ENCODE data around the gene MYBPH.

The MYBPH gene

DNA sequence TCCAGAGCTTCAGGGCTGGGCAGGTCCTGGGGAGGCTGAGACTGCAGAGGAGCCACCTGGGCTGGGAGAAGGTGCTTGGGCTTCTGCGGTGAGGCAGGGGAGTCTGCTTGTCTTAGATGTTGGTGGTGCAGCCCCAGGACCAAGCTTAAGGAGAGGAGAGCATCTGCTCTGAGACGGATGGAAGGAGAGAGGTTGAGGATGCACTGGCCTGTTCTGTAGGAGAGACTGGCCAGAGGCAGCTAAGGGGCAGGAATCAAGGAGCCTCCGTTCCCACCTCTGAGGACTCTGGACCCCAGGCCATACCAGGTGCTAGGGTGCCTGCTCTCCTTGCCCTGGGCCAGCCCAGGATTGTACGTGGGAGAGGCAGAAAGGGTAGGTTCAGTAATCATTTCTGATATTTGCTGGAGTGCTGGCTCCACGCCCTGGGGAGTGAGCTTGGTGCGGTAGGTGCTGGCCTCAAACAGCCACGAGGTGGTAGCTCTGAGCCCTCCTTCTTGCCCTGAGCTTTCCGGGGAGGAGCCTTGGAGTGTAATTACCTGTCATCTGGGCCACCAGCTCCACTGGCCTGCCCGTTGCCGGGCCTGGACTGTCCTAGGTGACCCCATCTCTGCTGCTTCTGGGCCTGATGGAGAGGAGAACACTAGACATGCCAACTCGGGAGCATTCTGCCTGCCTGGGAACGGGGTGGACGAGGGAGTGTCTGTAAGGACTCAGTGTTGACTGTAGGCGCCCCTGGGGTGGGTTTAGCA is 9.3 kb downstream of the MYBPH start:
- DNase-seq (ENCODE audit: low read depth): no peak

GRCh38 chr1:203165800-203166161 is 9.8 kb downstream of the MYBPH start:
- DNase-seq (ENCODE audit: low read depth): no peak

DNA sequence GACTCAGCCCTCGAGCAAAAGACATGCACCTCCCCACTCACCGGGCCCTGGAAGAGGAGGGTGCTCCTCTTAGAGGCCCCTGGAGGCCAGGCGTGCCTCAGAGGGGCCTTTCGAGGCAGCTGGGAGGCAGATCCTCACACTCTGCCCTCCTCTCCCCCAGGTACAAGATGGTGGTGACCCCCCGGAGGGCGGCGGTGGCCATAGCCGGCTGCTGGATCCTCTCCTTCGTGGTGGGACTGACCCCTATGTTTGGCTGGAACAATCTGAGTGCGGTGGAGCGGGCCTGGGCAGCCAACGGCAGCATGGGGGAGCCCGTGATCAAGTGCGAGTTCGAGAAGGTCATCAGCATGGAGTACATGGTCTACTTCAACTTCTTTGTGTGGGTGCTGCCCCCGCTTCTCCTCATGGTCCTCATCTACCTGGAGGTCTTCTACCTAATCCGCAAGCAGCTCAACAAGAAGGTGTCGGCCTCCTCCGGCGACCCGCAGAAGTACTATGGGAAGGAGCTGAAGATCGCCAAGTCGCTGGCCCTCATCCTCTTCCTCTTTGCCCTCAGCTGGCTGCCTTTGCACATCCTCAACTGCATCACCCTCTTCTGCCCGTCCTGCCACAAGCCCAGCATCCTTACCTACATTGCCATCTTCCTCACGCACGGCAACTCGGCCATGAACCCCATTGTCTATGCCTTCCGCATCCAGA is 10.4 kb downstream of the MYBPH start:
- no peak for DNase-seq (ENCODE audit: low read depth)

- no peak for DNase-seq (ENCODE audit: low read depth)
Measured at GRCh38 chr1:203163891-203164635, 11.6 kb downstream of the MYBPH start.

- DNase-seq (ENCODE audit: low read depth): no peak
Measured at GRCh38 chr1:203162403-203162802, 13.2 kb downstream of the MYBPH start.

GRCh38 chr1:203161703-203162102 is 13.9 kb downstream of the MYBPH start:
- no peak for DNase-seq (ENCODE audit: low read depth)

- DNase-seq (ENCODE audit: low read depth): no peak
Measured at GRCh38 chr1:203161175-203161574, 14.5 kb downstream of the MYBPH start.

DNA sequence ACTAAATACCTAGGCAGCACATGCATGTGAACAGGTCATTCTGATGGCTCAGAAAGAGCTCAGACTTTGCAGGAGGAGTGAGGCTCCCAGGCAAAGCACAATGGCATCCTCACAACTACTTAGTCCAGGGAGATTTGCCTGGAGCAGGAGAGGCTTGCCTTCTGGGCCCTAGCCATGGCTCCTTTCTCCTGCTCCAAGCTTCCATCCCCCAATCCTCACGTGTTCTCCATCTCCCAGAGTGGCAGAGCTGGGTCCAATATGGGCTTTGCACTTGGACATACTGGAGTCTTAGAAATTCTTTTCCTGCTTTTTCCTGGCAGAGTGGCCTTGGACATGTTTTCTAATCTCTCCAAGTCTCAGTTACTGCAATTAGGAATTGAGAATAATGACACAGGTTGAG is 15.8 kb downstream of the MYBPH start:
- DNase-seq (ENCODE audit: low read depth): no peak

- no peak for DNase-seq (ENCODE audit: low read depth)
Measured at GRCh38 chr1:203158960-203159665, 16.5 kb downstream of the MYBPH start.

DNA sequence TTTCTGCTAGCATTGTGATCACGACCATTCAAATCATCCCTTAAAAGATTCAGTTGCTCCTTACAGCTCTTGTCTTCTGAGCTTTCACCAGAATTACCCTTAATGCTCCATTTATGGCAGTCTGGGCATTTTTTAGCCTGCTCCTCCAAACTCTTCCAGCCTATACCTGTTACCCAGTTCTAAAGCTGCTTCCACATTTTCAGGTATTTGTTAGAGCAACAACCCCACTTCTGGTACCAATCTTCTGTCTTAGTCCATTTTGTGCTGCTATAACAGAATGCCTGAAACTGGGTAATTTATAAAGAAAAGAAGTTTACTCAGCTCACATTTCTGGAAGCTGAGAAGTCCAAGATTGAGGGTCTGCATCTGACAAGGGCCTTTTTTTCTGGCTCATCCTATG is 17.2 kb downstream of the MYBPH start:
- DNase-seq (ENCODE audit: low read depth): no peak

- no peak for DNase-seq (ENCODE audit: low read depth)
Measured at GRCh38 chr1:203156280-203156679, 19.3 kb downstream of the MYBPH start.

GRCh38 chr1:203153989-203154821 is 21.4 kb downstream of the MYBPH start:
- no peak for DNase-seq (ENCODE audit: low read depth)

DNA sequence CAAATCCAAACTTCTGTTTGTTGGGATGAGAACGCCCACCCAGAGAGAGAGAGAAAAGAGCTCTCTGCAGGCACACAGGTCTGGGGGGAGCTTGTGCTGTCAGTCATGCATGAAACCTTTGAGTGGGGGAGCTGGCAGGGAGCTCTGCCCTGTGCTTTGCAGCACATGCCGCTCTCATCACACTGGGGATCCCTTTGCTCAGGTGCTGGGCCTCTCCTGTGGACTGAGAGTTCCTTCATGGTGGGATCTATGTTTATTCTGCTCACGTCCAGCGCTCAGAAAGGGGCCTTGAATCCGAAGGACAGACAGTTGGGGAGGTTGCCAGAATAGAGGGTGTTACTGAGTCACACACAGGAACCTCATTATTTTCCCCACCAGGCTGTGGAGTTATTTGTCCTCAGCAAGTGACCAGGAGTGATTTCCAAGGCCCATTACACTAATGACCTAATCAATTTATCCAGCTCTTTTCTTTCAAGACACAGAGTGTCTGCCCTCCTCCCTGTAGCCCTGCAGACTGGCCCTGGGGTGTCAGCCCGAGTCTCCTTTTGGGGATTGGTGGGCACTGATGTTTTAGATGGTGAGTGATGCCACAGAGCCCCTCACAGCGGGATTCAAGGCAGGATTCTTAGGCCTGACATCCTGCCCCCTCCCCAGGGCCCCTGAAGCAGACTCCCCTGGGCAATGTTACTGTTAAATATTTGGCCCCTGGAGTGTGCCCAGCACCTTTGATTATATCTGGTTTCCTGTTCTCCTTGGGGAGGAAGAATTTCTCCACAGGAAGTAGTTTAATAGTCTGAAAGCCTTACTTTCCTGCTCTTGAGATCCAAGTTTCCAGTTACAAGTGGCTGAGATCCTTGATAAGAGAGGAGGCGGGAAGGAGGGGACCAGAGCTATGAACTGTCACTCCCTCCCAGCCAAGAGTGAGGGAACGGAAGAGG is 22.3 kb downstream of the MYBPH start:
- no peak for DNase-seq (ENCODE audit: low read depth)

GRCh38 chr1:203152158-203153034 is 23.2 kb downstream of the MYBPH start:
- DNase-seq (ENCODE audit: low read depth): no peak

GRCh38 chr1:203151362-203152157 is 24.1 kb downstream of the MYBPH start:
- DNase-seq (ENCODE audit: low read depth): no peak

DNA sequence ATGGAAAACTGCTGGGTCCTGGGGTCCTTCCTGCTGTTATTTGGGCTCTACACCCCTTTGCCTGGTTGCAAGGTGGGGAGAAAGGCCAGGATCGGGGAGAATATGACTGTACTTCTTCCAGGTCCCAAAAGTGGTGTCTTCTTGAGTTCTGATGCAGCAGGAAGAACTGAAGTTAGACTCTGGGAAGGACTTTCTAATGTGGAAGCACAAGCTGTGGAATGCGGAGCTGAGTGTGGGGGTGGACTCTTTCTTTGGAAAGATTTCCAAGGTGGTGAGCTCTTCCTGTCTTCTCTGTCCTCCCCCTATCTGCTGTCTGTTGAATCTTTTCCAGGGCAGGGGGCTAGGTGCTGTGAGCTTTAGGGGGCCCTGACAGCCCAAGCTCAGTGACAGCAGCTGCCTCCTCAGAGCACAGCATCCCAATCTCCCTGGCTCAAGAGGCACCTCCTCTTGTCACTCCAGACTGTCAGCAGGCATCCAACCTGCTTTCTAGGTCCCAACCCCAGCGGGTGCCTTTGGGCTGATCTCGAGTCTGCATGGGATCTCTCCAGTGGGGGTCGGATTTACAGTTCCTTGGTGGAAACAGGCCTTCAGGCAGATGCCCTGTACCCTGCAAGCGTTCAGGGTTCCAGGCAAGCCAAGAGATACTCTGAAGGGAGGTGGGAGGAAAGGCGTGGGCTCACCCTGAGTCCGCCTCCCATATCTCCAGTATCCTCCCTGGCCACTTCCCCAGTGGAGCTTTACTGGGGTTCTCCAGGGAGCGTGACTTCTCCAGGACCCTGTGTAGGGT is 24.9 kb downstream of the MYBPH start:
- DNase-seq (ENCODE audit: low read depth): no peak

DNA sequence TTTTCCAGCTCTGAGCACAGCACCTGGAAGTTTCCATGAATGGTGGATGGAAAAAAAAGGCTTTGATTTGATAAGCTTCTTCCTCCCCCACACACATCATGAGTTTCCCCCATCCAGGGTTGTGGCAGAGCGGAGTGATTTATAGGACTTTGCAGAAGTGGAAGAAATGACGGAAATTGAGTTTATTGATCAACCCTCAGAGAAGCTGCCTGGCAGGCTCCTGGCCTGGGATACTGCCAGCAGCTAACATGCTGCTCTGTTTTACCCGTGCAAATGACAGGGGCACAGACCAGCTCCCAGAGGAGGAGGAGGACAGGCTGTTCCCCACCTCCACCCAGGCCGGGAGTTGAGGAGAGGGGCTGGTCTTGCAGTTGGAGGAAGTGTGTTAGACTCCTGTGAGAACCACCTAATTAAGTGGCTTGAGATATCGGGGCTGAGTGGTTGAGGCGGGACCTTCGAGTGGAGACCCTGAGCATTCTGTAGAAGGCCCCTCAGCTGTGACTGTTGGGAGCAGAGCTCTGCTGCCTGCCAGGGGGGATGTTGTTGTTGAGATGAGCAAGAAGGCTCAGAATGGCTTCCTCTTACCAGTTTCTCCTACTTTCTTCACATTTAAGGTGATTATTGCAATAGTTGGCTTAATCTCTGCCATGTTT is 26.3 kb downstream of the MYBPH start:
- no peak for DNase-seq (ENCODE audit: low read depth)

All from stimulated activated CD8-positive, alpha-beta memory T cell treated with anti-CD3 and anti-CD28 coated beads, Interleukin-15, amount 100 ng/mL, for 24 hours (primary cell).